ENCODE results near the gene SH3BP1.
"Not testable (repeated sequence)": the region's sequence is repeated elsewhere in the genome, so short reads cannot be mapped to it uniquely, and the experiment has no call there.

Gene SH3BP1, protein sequence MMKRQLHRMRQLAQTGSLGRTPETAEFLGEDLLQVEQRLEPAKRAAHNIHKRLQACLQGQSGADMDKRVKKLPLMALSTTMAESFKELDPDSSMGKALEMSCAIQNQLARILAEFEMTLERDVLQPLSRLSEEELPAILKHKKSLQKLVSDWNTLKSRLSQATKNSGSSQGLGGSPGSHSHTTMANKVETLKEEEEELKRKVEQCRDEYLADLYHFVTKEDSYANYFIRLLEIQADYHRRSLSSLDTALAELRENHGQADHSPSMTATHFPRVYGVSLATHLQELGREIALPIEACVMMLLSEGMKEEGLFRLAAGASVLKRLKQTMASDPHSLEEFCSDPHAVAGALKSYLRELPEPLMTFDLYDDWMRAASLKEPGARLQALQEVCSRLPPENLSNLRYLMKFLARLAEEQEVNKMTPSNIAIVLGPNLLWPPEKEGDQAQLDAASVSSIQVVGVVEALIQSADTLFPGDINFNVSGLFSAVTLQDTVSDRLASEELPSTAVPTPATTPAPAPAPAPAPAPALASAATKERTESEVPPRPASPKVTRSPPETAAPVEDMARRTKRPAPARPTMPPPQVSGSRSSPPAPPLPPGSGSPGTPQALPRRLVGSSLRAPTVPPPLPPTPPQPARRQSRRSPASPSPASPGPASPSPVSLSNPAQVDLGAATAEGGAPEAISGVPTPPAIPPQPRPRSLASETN

DNA sequence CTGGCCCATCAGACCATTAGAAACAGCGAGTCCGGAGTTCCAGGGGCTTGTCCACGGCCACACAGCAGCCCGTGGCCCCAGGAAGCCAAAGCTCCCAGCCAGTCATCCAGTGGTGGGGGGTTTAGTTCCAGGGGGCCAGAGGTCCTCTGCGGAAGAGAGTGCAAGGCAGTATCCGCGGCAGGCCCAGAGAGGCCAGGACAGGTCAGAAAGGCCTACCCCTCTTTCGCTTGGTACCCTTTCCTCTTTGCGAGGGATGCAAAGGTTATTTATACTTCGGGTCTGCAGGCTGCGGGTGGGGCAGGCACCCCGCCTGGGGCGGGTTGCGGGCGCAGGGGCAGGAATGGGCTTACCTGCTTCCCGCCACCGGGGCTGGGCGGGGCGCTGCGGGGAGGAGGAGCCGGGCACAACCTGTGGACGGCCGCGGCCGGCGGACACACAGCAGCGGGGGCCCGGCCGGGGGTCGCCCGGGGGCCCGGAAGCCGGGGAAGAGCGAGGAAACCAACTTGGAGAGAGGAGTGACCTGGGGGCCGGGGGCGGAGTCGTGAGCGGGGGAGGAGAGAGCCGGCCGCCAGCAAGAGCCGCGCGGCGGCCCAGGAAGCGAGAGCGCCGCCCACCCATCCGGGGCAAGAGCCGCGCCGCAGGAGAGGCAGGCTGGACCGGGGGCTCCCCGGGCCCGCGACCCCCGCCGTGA is at the start of gene SH3BP1:
SH3BP1 (plus strand) TSS at position 600 of the 691 bp plus-strand sequence. CDS start 119 bp downstream, outside the sequence.
- no peak for DNase-seq (ENCODE audit: low read depth)

DNA sequence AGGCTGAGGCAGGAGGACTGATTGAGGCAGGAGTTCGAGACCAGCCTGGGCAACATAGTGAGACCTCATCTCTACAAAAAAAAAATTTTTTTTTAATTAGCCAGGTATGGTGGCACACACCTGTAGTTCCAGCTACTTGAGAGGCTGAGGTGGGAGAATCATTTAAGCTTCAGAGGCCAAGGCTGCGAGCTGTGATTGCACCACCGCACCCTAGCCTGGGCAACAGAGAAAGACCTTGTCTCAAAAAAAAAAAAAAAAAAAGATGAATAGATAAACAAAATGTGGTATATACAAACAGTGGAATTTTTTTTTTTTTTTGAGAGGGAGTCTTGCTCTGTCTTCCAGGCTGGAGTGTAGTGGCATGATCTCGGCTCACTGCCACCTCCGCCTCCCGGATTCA is 48.4 kb upstream of the SH3BP1 start:
- DNase-seq (ENCODE audit: low read depth) = not testable (repeated sequence)

DNA sequence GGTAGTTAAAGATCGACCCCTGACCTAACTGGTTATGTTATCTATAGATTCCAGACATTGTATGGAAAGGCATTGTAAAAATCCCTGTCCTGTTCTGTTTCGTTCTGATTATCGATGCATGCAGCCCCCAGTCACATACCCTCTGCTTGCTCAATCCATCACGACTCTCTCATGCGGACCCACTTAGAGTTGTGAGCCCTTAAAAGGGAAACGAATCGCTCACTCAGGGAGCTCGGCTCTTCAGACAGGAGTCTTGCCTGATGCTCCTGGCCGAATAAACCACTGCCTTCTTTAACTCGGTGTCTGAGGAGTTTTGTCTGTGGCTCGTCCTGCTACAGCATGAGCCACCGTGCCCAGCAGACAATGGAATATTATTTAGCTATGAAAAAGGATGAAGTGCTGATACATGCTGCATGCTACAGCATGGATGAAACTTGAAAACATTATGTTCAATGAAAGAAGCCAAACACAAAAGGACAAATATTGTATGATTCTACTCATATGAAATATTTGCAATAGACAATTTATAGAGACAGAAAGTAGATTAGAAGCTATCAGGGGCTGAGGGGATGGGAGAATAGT is 47.6 kb upstream of the SH3BP1 start:
- DNase-seq (ENCODE audit: low read depth) = no peak

DNA sequence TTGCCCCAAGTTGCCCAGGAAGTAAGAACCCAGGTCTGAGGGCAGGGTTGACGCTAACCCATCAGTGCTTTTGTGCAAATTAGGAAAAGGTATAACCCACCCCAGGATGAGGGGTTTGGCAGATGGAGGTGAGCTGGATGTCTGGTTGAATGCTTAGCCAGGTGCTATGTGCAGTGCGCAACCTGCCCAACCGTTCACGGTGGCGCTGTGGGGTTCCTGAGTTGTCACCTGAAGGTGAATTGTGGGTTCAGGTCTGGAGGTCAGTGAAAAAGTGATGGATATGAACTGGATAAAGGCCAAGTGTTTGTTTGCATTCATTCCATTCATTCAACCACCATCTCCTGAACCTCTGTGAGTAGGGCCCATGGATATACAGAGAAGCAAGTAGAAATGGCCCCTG is 45.2 kb upstream of the SH3BP1 start:
- no peak for DNase-seq (ENCODE audit: low read depth)

DNA sequence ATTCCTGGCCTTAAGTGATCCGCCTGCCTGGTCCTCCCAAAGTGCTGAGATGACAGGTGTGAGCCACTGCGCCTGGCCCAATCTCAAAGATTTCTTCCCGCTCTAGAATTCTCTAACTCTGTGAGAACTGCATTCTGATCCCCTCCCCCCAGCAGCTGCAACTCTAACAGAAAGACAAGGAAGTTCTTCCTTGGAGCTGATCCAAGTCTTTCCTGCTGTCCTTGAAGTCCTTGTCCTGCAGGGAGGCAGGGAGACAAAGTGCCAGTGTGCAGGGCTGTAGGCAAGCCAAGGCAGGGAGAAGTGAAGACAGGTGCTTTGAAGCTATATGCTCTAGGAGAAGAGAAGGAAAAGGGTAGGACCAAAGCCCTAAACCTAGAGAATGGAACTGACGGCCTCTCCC is 40.3 kb upstream of the SH3BP1 start:
- DNase-seq (ENCODE audit: low read depth) = no peak

DNA sequence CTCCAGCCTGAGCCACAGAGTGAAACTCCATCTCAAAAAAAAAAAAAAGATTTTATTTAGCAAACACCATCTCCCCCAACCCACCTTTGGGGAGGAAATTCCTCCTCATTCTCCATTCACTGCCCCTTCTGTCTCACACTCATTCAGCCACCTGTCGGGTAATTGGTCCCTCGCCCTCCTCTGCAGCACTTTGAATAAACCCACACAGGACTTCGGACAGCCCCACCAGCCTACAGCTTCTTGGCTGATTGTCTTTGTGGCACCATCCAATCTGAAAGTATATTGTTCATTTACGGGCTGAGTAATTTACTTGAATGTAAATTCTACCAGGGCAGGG is 38.3 kb upstream of the SH3BP1 start:
- no peak for DNase-seq (ENCODE audit: low read depth)

DNA sequence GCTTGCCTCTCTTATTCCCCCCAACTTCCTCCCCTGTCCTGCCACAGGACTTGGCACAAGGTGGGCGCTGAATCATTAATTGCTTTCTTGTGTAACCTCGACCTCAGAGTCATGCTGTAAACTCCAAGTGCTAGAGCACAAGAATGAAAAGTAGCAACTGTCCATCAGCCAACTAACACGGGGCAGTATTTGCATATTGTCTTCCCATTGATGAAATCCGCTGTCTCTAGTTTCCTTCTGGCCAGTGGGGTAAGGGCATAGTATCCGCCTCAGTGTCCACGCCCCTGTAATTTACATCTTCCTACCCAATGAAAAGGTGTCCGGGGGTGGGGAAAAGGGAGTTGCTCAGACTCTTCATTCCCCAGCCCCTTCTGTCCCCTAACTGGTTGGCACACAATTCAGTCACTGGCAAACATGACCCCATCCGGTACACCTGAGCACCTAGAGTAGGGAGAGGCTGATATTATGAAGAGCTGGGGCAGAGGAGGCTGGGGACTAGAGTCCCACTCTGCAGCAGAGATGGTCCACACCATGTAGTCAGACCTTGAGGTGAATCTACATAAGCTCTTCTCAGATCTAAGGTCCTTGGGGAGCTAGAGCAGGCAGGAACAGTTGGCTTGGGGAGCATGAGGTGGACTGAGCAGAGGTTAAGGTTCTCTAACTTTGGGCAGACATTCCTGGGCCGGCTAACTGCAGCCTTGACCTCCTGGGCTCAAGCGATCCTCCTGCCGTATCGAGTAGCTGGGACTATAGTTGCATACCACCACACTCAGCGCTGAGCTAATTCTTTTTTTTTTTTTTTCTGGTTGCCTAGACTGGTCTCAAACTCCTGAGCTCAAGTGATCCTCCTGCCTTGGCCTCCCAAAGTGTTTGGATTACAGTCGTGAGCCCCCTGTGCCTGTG is 37.7 kb upstream of the SH3BP1 start:
- DNase-seq (ENCODE audit: low read depth) = peak; percentile 31

DNA sequence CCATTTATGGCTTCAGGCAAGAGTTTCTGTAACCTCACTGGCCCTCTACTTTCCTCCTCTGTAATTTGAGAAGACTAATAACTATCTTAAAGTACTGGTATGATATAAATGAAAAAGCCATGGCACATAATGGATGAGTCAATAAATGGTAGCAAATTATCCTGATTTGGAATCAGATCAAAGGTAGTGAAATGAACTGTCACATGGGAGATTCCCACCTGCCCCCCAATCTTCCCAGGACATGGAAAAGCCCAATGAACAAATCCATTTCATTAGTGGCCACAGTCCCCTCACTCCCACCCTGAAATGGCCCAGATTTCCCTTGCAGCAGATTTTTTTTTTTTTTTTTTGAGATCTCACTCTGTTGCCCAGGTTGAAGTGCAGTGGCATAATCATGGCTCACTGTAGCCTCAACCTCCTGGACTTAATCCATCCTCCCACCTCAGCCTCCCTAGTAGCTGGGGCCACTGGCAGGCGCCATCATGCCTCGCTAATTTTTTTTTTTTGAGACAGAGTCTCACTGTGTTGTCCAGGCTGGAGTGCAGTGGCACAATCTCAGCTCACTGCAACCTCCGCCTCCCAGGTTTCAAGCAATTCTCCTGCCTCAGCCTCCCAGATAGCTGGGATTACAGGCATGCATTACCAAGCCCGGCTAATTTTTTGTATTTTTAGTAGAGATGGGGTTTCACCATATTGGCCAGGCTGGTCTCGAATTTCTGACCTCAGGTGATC is 36.8 kb upstream of the SH3BP1 start:
- not testable (repeated sequence) for DNase-seq (ENCODE audit: low read depth)

DNA sequence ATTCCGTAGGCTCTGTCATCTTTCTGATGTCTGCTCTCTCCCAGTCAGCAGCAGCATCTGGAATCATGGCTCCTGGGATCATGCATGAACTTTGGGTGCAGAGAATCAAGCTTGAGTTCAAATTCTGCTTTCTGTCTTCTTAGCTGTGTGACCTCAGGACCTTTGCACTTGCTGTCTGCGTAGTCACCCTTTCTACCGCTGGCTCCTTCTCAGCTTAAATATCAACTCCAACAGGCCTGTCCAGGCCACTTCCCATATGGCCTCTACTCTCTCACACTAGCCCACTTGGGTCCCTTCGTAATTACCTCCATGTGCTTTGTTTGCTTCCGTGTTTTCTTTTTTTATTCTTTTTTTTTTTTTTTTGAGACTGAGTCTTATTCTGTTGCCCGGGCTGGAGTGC is 35.4 kb upstream of the SH3BP1 start:
- DNase-seq (ENCODE audit: low read depth) = no peak

DNA sequence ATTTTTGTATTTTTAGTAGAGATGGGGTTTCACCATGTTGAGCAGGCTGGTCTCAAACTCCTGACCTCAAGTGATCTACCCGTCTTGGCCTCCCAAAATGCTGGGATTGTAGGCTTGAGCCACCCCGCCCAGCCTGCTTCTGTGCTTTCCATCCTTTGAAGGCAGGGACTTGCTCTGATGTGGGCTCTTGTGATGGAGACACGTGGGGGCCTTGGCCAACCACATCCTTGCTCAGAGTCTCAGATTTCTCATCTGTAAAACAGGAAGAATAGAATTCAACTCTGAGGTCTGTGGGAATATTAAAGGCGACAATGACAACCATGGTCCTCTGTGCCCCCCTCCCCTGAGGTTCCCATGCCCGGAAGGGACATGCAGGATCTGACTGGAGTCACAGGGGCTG is 34.6 kb upstream of the SH3BP1 start:
- DNase-seq (ENCODE audit: low read depth) = no peak

DNA sequence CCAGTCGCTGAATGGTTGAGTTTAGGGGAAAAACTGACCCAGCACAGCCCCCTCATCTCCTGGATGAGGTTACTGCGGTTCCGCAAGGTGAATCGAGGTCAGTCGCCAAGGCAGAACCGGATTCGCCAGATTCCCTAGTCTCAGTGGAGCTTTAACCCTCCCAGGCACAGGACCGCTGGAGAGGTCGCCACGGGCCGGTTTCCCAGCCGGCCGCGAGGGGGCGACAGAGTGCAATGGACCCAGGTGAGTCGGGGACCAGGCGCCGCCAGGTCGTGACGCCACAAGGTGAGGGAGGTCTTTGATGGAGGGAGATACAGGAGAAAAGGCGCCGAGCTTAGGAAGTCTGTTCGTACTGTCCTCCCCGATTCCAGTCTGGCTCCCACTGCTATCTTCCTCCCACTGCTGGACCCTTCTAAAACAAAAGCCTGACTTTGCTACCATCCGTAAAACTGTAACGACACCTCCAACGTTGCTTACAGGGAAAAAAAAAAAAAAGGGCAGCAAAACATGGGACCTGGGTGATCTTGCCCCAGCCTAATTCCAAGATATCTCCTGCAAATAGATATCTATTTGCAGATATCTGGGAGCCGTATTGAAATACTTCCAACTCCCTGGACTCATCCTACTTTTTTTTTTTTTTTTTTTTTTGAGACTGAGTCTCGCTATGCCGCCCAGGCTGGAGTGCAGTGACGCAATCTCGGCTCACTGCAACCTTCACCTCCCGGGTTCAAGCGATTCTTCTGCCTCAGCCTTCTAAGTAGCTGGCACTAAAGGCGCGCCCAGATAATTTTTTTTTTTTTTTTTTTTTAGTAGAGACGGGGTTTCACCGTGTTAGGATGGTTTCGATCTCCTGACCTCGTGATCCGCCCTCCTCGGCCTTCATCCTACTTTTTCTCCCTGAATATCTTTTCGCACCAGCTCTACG is 32.2 kb upstream of the SH3BP1 start:
- DNase-seq (ENCODE audit: low read depth) = peak; percentile 26

DNA sequence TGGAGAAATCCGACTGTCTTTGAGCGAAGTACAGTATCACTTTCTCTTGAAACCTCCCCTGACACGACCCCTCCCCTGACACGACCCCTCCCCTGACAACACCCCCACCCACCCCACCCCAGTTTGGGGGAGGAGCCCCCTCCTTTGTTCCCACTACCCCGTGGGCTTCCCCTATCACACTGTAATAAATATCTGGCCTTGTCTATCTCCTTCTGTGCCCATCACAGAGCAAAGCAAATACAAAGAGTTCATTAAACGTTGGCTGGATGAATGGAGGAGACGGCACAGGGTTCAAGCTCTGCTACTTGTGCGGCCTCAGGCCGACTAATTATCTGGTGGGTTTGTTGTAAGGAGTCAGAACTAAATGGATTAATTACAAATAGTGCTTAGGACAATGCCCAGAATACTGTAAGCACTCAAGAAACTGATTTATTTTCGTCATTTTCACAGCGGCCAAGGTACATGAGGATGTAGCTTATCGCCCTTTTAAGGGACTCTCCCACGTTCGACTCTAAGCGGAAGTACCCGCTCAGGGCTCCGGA is 31.5 kb upstream of the SH3BP1 start:
- no peak for DNase-seq (ENCODE audit: low read depth)

DNA sequence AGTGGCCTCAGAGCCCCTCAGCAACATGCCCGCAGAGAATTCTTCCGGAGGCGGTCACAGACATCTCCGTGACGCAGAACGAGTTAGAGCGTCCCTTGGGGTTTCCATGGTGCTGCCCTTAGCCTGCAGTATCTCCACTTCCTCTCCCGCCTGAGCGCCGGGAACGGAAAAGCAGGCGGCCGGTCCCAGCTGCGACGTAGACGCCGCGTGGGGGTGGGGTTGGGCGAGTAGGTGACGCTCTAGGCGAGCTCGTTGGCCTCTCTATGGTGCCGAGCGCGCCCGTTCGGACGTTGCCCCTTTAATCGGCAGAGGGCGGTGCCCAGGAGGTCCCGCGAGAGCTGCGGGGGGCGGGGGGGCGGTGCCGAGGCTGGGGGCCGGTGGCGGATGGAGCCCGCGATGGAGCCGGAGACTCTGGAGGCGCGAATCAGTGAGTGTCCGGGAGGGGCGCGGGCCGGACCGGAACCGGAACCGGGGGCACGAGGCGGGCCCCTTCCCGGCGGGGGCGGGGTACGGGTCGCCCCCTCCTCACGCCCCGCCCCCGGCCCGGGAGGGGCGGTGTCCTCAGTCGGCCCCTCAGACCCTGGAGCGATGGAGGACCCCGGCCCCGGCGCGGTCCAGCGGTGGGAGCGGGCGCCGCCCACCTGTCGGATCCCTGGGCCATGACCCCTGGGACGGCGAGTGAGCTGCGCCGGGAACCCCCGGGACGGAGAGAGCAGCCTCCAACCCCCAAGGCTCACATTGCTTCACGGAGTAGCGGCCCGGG is 30.8 kb upstream of the SH3BP1 start, which contains the start of gene GGA1:
GGA1 (plus strand) TSS at position 358 of the 763 bp plus-strand sequence; CDS start at position 385, 27 bp downstream.
- peak; percentile 91 for DNase-seq (ENCODE audit: low read depth)

DNA sequence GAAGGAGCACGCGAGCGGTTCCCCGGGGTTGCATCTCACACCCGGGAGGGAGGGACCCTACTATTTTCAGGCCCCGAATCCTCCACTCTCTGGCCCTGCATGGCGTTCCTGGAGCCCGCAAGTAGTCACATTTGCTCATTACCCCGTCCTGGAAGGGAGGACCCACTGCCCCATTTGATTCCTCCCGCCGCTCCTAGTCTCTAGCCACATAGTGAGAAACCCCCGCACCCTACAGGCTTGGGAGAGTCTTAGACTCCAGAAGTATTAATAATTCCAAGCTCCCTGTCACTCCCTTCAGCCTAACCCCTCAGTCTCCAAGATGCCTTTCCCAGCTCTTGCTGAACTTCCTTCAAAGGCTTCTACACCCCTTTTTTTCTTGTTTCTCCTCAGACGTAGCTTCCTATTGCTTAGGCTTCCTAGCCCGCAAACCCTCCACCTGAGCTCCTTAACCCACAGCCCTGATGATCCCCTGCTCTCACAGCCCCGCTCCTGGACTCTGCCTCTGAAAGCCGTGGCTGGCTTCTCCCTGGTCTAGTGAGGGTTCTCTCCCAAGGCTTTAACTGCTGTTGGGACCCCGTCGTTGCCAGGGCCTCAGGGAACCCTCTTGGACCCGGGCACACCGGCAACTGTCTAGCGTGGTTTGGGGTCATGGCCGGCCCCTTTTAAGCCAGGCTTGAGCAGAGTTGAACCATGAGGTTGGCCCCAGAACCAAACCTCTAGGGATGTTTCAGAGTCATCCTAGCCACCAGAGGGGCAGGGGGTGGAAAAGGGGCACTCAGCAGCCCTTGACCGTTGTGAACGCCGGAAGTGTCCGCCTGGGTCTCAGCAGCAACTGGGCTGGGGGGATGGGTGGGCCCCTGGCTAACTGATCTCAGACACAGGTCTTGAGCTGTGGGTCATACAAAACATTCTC is 30.0 kb upstream of the SH3BP1 start:
- DNase-seq (ENCODE audit: low read depth) = no peak

DNA sequence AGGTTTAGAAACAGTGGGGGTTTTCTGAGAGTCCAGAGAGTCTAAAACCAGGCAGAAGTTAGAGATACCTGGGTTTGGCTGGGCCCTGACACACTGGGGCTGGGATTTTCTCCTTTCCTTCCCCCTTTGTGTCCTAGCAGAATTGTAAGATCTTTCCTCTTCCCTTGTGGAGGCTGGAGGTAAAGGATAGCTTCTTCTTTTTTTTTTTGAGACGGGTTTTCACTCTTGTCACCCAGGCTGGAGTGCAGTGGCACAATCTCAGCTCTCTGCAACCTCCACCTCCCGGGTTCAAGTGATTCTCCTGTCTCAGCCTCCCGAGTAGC is 29.4 kb upstream of the SH3BP1 start:
- not testable (repeated sequence) for DNase-seq (ENCODE audit: low read depth)

DNA sequence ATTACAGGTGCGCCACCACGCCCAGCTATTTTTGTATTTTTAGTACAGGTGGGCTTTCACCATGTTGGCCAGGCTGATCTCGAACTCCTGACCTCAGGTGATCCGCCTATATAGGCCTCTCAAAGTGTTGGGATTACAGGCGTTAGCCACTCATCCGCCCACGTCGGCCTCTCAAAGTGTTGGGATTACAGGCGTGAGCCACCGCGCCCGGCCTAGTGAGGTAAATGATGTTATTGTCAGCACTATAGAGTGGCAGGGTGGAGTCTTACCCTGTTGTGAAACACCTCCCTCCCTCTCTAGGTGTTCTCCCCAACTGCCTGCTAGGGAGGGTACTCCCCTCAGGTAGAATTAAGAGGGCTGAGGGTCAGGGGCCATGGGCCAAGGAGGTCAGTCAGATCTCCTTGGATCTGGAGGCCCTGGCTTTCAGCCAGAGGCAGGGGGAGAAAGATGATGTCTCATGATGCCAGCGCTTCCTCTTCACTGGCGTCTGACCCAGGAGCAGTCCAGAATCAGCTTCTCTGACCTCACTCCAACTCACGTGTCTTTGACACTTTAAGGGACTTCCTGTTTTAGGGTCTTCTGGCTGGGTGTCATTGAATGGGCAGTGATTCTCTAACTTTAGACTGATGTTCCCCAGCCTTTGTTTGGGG is 28.9 kb upstream of the SH3BP1 start:
- DNase-seq (ENCODE audit: low read depth) = no peak

DNA sequence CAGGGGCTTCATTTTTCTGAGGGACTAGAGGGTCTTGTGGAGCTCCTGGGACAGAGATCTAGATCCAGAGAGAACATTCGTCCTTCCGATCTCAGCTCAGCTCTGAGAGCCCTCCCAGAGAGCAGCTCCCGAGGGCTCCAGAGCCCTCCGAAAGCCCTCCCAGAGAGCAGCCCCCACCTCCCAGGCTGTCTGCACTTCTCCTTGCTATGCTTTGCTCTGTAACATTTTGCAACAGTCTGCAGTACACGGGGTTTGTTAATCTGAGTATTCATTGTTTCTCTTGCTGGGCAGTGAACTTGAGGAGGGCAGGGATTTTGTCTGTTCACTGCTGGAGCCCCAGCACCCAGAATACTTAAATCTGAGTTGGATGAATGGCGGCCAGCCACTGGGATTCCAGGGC is 28.3 kb upstream of the SH3BP1 start:
- no peak for DNase-seq (ENCODE audit: low read depth)

Measured in stromal cell of bone marrow (primary cell).